Measurements from ENCODE around the gene ZNF385D.
"Not testable (repeated sequence)": the region's sequence is repeated elsewhere in the genome, so short reads cannot be mapped to it uniquely, and the experiment has no call there.

The ZNF385D gene

GRCh38 chr3:21405671-21406667, 345.0 kb downstream of the ZNF385D start:
- TF ChIP-seq CTCF (IDR thresholded peaks at IDR 0.05), result no peak
- DNase-seq (ENCODE audit: low spot score), result no peak
- Histone ChIP-seq H3K27ac (no peak overlapping the region), H3K4me3 (no peak overlapping the region)

GRCh38 chr3:21398461-21398860, 352.5 kb downstream of the ZNF385D start:
- DNase-seq (ENCODE audit: low spot score), result no peak
- TF ChIP-seq CTCF (IDR thresholded peaks at IDR 0.05), result no peak

DNA sequence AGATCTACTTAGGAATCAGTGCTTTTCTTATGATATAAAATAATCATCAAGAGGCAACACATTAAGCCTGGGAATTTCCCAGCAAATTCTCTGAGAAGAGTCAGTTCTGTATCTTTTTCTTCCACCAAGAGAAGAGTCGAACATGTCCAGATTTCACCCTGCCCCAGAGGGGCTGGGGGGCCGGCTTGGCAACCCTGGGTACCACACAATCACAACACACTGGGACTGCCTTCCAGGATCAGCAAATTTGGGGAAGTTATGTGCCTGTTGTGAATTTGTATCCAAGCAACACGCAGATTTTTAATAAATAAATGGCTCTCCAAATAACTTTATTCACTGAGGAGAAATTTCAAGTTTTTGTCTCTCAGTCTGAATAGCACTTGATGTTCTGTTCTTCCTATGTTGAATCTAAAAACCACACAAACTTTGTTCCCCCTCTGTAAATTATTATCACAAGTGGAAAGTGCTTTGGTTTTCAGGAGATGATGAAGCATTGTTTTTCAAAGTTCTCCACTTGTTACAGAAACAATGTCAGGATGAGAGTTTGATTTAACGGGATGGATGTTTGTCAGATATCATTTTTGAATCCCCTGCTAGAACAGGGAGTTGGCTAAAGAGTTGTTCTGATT, 357.2 kb downstream of the ZNF385D start:
- no peak for TF ChIP-seq CTCF (IDR thresholded peaks at IDR 0.05)
- peak; percentile 68 for DNase-seq (ENCODE audit: low spot score)
- peak overlapping the region; percentile 36 to 47 for H3K27ac ChIP-seq
- H3K4me3 ChIP-seq, result no peak overlapping the region

More at GRCh38 chr3:21398461-21398860, 352.5 kb downstream of the ZNF385D start:
- no peak overlapping the region for H3K27ac ChIP-seq
- no peak overlapping the region for H3K4me3 ChIP-seq

DNA sequence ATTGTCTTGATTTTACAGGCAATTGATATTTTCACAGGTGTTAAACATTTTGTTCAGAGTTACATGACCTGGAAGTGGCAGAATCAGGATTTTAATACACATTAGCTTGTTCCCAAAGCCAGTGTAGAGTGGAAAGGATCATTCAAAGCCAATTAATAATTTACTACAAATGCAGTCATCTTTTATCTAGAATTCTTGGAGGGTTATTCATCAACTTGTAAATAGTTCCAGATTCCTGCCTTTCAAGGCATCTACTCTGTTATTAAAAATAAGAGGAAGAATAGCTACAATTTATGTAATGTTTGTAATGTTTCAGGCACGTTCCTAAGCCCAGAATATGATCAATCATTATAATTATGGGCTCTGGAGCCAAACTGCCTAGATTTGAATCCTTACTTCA, 358.5 kb downstream of the ZNF385D start:
- no peak overlapping the region for H3K4me3 ChIP-seq
- H3K27ac ChIP-seq, result no peak overlapping the region
- no peak for TF ChIP-seq CTCF (IDR thresholded peaks at IDR 0.05)
- DNase-seq (ENCODE audit: low spot score), result no peak

DNA sequence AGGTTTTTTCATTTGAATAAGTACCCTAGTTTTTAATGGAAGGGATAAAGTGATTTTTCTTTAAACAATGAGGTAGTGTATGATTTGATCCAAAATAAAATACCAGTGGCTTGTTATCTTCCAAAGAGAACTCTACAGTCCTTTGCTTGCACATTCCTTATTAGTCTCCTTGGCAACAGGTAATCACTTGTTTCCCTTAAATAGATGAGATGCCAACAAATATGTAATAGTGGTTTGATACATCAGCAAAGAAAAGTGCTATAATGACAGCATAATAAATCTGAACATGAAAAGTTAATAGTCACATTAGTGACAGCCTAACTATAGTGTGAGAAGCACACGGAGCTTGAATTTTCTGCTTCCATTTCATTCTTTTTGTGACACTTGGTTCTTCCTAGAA, 360.2 kb downstream of the ZNF385D start:
- Histone ChIP-seq H3K4me3 (no peak overlapping the region), H3K27ac (no peak overlapping the region)
- no peak for DNase-seq (ENCODE audit: low spot score)
- TF ChIP-seq CTCF (IDR thresholded peaks at IDR 0.05), result no peak

- Histone ChIP-seq H3K27ac (no peak overlapping the region), H3K4me3 (no peak overlapping the region)
- TF ChIP-seq CTCF (IDR thresholded peaks at IDR 0.05), result no peak
- DNase-seq (ENCODE audit: low spot score), result no peak
Measured at GRCh38 chr3:21390136-21390535, 360.9 kb downstream of the ZNF385D start.

- DNase-seq (ENCODE audit: low spot score), result not testable (repeated sequence)
Measured at GRCh38 chr3:21387142-21387826, 363.7 kb downstream of the ZNF385D start.

DNA sequence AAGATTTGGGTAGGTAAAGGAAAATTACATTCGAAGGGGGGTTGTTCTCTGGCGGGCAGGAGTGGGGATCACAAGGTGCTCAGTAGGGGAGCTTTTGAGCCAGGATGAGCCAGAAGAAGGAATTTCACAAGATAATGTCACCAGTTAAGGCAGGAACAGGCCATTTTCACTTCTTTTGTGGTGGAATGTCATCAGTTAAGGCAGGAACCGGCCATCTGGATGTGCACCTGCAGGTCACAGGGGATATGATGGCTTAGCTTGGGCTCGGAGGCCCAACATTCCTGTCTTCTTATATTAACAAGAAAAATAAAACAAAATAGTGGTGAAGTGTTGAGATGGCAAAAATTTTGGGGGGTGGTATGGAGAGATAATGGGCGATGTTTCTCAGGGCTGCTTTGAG, 373.0 kb downstream of the ZNF385D start:
- not testable (repeated sequence) for H3K27ac ChIP-seq; DNase-seq (ENCODE audit: low spot score); H3K4me3 ChIP-seq

More at GRCh38 chr3:21387142-21387826, 363.7 kb downstream of the ZNF385D start:
- H3K27ac ChIP-seq, H3K4me3 ChIP-seq: not testable (repeated sequence)
